T-helper 22 cell (primary cell): ENCODE data around the gene KRT84.
"Not testable (repeated sequence)": the region's sequence is repeated elsewhere in the genome, so short reads cannot be mapped to it uniquely, and the experiment has no call there.

ENCODE experiments used
- DNase-seq: peaks from one replicate; pipeline ENCODE4 v3.0.0-alpha.2; 2020; ENCODE audit warnings: low read depth

The KRT84 gene

GRCh38 chr12:52410589-52411248, 25.3 kb upstream of the KRT84 start:
- DNase-seq: not testable (repeated sequence)

- DNase-seq: no peak
Observed at GRCh38 chr12:52407918-52408317, 22.5 kb upstream of the KRT84 start.

- no peak for DNase-seq
Observed at GRCh38 chr12:52405922-52406385, 20.5 kb upstream of the KRT84 start, which contains the start of gene KRT82. KRT82 (minus strand) TSS chr12:52406335; CDS start chr12:52406277, 58 bp downstream.

- DNase-seq: no peak
Observed at GRCh38 chr12:52404951-52405350, 19.5 kb upstream of the KRT84 start.

GRCh38 chr12:52403561-52403960, 18.1 kb upstream of the KRT84 start:
- no peak for DNase-seq

GRCh38 chr12:52402873-52403540, 17.6 kb upstream of the KRT84 start:
- DNase-seq: no peak

GRCh38 chr12:52402377-52402776, 16.9 kb upstream of the KRT84 start:
- DNase-seq: no peak

GRCh38 chr12:52401926-52402325, 16.5 kb upstream of the KRT84 start:
- DNase-seq: no peak

GRCh38 chr12:52401526-52401925, 16.1 kb upstream of the KRT84 start:
- DNase-seq: no peak

GRCh38 chr12:52400906-52401305, 15.5 kb upstream of the KRT84 start:
- no peak for DNase-seq

- DNase-seq: no peak
Observed at GRCh38 chr12:52399756-52400155, 14.3 kb upstream of the KRT84 start.

- no peak for DNase-seq
Observed at GRCh38 chr12:52398176-52398575, 12.7 kb upstream of the KRT84 start.

- no peak for DNase-seq
Observed at GRCh38 chr12:52396656-52397055, 11.2 kb upstream of the KRT84 start.

- no peak for DNase-seq
Observed at GRCh38 chr12:52395761-52396434, 10.4 kb upstream of the KRT84 start.

- DNase-seq: no peak
Observed at GRCh38 chr12:52394836-52395405, 9.5 kb upstream of the KRT84 start.

- DNase-seq: no peak
Observed at GRCh38 chr12:52392465-52393007, 7.1 kb upstream of the KRT84 start.

- no peak for DNase-seq
Observed at GRCh38 chr12:52391618-52392002, 6.2 kb upstream of the KRT84 start.

GRCh38 chr12:52390739-52391617, 5.5 kb upstream of the KRT84 start:
- no peak for DNase-seq

GRCh38 chr12:52389313-52390207, 4.1 kb upstream of the KRT84 start:
- no peak for DNase-seq

GRCh38 chr12:52387859-52388258, 2.4 kb upstream of the KRT84 start:
- DNase-seq: no peak
